Esophagus mucosa (tissue), 1 donor: Measurements from ENCODE around the gene ZNF397. TPM values are rescaled to one million over a fixed set of nuclear protein-coding genes. Genes with fewer than 3 reads are reported as not detected.

Experiments
- ATAC-seq: fragments of 200-7000 bp; cut with Tn5 transposase; one replicate; pipeline ENCODE4 v1.9.1; 2020
- total RNA-seq: library from RNA; stranded (reverse); gene quantifications from one replicate; pipeline ENCODE4 v1.2.4, GENCODE V29; 2023
- donor health status: DM: yes; HTN: yes; CAD: no.

ZNF397 gene
- total RNA-seq, 1 donor from 2014 or later, result 9.0 TPM

DNA sequence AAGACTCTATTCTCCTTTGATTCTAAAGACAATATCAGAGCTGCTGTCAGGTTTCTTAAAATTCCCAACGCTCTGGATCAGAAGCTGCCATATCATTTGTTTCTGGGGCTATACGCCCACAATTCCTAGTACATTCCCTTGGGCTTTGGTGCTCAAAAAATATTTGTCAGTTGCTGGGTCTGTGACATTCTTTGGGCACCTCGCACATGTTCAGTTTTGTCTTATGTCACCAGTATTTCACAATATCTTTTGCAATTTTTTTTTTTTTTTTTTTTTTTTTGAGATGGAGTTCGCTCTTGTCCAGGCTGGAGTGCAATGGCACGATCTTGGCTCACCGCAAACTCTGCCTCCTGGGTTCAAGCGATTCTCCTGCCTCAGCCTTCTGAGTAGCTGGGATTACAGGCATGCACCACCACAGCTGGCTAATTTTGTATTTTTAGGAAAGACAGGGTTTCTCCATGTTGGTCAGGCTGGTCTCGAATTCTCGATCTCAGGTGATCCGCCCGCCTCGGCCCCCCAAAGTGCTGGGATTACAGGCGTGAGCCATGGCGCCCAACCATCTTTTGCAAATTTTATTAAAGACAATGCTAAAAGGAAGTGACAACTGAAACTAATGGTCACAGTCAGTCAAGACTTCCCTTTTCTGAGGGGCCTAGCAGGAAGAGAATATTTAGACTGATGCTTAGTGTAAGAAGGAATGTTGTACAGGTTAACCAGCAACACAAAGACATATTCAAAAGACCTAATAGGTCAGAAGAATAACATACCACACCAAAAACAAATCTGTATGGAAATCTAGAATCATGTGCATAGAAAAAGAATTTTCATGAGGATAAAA is 6.8 kb downstream of the ZNF397 start:
- no peak for ATAC-seq

DNA sequence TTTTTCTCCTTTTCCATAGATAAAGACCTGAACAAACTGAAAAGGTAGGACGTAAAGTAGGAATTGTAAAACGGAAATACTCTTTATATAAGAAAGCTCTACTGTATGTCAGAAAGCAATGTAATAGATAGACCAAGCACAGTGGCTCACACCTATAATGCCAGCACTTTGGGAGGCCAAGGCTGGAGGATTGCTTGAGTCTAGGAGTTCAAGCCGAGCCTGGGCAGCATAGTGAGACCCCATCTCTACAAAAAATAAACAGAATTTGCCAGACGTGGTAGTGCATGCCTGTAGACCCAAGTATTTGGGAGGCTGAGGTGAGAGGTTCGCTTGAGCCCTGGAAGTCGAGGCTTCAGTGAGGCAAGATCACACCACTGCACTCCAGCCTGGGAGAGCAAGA is 7.6 kb downstream of the ZNF397 start:
- ATAC-seq, result no peak

DNA sequence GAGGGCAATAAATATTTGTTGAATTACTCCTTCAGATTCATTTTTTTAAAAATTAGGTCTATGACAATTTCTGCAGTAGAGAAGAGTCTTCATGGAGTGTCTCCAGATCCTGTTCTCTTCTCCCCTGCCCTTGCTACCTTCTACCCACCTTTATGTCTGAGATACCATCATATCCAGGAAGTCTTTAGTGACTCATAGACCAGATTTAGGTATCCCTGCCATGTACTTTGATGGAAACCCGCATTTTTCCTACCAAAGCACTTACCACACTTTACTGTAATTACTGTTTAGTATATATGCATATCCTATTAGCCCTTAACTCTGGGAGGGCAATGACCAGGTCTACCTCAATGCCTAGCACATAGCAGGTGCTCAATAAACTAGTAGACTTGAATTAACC is 11.6 kb downstream of the ZNF397 start:
- no peak for ATAC-seq

DNA sequence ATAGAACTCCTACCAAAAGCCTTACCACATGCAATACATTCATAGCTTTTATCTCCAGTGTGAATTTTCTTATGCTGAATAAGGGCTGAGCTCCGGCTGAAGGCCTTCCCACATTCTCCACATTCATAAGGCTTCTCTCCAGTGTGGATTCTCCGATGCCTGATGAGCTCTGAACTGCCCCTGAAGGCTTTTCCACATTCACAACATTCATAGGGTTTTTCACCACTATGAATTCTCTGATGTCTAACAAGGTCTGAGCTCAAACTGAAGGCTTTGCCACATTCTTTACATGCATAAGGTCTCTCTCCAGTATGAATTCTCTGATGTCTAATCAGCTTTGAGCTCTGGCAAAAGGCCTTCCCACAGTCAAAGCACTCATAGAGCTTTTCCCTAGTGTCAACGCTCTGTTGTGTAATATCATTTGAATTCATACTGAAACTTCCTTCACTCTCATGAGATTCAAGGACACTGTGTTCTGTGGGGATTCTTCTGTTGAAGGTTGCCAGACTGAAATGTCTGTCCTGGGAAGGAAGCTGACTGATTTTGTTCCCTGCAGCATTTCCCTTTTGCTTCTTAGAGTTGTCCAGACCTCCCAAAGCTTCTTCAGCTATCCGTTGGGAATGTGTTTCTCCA is 12.9 kb downstream of the ZNF397 start:
- no peak for ATAC-seq

DNA sequence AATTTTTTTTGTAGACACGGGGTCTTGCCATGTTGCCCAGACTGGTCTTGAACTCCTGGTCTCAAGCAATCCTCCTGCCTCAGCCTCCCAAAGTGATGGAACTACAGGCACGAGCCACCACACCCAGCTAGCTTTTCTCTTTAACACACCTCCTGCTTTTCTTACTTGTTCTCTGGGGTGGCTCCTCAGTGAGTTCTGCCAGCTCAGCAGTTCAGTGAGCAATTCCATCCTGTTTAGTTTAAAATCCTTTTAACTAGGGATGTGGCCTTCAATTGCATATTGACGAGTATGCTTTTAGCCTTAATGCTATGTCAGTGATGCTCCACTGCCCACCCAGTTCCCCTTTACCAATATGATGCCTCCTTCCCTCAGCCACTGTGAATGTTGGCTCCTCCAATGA is 16.1 kb downstream of the ZNF397 start:
- ATAC-seq, result no peak

DNA sequence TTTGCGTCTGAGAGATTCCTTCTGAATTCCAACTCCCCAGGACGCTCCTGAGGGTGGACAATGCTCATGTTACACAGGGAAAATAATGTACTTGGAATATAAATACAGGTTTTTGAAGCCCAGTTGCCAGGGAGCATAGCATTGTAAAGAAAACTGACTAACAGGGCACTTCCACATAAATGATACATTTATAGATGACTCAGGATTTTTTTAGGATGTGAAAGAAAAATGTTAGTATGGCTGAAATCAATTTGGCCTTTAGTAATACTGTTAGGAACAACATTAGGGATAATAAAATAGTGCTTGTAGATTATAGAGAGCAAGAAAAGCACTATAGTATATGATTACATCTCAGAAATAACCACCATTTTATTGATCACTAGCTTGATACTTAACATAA is 23.6 kb downstream of the ZNF397 start:
- ATAC-seq, result no peak

DNA sequence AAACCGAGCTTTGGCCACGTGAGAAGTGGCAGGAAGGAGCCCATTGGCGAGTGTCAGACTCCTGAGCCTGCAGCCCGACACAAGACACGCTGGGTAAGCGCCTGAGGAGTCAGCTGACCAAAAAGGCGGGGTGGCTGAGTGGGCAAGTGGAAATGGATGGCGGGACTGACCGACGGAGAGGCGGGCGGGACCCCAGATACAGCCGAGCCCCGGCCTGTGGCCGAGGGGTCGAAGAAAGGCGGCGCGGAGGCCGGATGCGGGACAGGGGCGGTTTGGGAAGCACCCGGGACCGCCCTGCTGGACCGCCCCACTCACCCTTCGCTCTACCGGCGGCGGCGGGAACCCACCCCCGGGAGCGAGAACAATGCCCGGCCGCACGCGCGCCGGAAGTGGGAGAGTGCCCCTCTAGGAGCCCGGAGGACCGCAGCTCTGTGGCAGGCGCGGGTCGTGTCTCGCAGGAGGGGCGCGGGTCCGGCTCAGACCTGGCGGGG is 26.4 kb downstream of the ZNF397 start:
- peak; percentile 81 for ATAC-seq

DNA sequence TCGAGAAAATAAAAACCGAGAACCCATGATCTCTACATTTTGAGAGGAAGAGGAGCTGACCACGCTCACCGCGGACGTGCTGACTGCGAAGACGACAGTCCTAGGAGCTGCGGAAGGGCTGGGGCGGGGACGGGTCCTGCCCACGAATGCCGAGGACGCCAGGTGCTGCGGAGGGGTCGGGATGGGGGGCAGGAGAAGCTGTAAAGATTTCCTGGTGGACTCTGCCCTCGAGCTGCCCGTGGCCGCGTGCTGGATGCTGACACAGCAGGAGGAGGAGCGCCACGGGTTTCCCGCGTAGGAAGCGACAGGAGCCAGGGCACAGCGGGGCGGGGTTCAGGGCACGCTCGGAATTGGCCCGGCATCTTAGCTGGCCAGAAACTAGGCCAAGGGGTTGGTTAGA is 27.0 kb downstream of the ZNF397 start:
- peak; percentile 7 for ATAC-seq

DNA sequence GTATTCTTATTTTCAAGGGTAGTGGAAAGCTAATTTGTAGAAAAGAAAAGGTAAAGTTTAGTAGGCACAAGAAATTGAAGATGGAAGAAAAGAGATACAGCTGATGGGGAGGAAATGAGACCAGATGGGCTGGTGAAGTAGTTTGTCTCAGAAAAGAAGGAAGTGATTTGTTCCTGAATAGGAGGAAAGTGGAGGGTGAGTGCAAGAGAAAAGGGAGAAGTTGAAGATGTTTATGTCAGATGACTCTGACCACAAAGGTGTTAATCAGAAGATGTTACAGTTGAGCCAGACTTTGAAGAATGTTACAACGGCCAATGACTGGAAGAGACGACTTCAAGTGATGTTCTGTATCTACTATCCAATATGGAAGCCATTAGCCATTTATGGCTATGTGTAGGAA is 28.0 kb downstream of the ZNF397 start:
- no peak for ATAC-seq

DNA sequence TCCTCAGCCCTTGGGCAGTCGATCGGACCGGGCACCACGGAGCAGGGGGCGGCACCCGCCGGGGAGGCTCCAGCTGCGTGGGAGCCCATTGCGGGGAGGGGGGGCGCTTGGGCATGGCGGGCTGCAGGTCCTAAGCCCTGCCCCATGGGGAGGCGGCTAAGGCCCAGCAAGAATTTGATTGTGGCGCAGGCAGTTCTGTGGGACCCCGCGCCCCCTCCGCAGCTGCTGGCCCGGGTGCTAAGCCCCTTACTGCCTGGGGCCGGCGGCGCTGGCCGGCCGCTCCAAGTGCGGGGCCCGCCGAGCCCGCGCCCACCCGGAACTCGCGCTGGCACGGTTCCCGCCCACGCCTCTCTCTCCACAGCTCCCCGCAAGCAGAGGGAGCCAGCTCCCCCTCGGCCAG is 30.8 kb downstream of the ZNF397 start:
- ATAC-seq, result no peak

DNA sequence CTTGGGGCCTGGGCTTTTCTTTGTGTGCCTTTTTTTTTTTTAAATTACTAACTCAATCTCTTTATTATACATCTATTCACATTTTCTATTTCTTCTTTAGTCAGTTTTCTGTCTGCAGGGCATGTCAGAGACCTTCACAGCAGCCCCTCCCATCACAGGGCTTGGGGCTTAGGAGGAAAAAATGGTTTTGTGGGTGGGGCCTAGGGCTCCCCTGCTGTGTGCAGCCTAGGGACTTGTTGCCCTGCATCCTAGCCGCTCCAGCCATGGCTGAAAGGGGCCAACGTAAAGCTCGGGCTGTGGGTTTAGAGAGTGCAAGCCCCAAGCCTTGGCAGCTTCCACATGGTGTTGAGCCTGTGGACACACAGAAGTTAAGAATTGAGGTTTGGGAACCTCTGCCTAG is 35.4 kb downstream of the ZNF397 start:
- no peak for ATAC-seq

DNA sequence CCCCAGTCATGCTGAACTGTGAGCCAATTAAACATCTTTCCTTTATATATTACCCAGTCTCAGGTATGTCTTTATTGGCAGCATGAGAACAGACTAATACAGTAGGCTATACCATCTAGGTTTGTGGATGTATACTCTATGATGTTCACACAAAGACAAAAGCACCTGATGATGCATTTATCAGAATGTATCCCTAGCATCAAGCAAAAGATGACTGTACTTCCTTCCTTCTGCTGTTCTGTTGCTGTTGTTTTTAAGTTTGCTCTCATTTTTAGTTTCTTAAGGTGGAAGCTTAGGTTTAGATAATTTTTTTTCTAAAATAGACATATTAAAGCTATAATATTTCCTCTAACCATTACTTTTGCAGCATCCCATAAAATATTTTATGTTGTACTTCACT is 36.8 kb downstream of the ZNF397 start:
- ATAC-seq, result no peak

DNA sequence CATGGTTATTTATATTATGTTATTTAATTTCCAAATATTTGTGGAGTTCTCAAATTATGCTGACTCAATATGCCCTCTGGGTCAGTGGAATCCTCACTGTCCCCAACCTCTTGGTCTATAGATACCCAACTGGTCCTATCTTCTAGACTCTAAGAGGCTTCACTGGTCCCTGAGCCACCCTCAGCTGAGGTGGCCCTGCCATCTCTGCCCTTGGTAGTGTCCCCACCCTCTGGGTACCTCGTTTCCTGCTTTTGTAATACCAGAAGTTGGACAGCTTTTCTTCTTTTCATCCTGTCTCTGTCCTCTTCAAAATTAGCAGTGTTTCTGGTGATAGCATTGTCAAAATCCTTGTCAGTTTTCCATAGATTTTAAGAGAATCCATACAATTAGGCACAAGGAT is 37.3 kb downstream of the ZNF397 start:
- ATAC-seq, result no peak

DNA sequence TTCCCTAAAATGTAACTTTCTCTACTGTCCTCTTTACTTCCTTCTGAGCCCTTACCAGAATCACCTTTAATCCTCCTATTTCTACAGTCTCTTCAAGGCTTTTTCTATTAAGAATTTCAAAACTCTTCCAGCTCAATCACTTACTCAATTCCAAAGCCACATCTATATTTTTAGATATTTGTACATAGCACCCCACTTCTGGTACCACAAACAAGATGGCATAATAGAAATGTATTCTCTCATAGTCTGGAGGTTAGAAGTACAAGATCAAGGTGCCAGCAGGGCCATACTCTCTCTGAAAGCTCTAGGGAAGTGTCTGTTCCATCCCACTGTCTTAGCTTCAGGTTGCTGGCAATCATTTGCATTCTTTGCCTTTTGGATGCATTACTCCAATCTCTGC is 38.1 kb downstream of the ZNF397 start:
- ATAC-seq, result no peak

DNA sequence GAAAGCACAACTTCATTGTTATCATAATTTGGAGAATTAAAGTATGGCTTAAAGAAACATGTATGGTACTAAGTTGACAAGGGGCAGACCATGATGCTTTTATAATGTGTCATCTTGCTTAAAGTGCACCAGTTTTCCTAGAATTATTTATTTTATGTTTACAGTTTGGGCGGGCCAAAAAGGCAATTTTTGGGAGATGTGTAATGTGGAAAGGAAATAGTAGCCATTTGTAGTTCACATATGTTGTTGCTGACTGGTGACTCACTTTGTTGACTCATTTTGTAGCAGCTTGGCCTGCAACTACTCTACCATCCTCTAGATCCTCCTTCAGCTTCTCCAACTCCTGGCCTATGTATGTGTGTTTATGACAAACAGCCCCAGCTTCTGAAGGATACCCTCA is 41.5 kb downstream of the ZNF397 start:
- ATAC-seq, result peak; percentile 83

DNA sequence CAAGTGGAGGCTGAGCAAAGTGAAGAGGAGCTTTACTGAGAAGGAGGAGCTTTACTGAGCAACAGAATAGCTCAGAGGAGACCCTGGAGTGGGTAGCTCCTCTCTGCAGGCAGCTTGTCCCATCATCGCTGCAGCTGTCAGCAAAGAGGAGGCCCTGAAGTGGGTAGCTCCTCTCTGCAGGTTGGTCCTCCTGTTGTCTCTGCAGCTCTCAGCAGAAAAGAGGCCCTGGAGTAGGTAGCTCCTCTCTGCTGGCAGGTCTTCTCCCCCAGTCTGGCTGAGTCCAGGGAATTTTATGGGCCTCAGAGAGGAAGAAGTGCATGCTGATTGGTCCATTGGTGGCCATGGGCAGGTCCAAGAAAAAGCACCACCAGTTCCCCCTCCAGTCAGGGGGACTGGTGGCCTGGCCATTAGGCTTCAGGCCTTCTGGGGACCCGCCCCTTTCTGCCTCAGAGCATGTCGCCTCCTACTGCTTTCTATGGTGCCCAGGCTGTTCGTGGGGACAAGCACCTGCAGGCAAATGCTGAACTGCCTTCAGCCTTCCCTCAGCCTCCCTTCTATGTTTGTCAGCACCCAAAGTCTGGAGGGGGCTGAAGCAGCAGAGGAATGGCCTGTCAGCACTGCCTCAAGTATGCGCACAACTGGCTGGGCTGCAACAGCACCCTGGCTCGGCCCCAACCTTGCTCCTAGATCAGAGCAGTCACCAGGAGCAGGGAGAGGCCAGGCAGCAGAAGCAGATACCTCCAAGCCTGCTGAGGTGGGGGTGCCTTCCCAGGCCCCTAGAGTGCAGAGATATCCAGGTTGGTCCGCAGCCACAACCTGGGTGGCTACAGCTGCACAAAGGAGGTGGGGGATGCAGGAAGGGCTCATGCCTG is 43.3 kb downstream of the ZNF397 start:
- ATAC-seq, result no peak

DNA sequence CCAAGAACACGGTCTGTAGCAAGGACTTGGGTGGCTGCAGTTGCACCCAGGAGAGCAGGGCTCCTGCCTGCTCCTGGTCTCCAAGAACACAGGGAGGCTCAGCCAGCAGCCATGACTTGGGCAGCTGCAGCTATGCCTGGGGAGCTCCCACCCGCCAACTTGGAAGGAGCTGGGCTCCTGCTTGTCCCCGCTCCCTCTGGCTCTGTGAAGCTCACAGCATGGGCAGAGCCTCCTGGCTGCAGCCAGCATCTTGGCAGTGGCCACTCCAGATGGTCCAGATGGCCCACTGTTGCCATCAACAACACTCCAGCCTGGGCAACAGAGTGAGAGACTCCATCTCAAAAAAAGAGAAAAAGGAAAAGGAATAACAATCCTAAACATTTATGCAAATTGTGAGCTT is 44.0 kb downstream of the ZNF397 start:
- no peak for ATAC-seq

DNA sequence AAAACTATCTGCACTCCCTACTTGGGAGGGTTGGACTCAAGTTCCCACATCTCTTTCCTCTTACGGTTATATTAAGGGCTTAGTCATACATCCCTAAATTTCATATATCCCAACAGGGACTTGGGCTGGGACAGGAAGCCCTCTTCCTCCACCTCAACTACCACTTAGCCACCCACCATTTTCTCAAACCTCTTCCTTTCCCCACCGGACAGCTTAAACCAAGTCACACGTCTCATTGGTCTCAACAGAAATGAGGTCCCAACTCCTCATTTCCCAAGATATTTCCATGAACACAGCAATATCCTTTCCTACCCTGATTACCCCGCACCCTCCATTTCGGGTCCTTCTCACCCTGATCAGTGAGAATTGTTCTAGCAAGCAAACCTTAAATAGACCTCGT is 48.5 kb downstream of the ZNF397 start:
- no peak for ATAC-seq

DNA sequence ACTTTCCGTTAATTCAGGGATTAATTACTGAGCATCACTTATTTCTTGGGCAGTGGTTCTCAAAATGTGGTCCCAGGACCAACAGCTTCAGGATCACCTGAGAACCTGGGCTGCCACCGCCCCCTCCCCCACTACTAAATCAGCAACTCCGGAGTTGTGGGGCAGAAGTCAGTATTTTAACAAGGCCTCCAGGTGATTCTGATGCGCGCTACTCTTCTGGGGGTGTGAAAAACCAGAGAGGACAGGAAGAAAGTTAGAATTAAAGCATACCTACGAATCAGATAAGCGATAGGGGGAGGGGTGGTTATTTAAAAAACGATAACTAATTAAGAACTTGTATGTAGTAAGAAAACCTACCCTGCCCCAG is 48.9 kb downstream of the ZNF397 start:
- ATAC-seq, result peak; percentile 17

DNA sequence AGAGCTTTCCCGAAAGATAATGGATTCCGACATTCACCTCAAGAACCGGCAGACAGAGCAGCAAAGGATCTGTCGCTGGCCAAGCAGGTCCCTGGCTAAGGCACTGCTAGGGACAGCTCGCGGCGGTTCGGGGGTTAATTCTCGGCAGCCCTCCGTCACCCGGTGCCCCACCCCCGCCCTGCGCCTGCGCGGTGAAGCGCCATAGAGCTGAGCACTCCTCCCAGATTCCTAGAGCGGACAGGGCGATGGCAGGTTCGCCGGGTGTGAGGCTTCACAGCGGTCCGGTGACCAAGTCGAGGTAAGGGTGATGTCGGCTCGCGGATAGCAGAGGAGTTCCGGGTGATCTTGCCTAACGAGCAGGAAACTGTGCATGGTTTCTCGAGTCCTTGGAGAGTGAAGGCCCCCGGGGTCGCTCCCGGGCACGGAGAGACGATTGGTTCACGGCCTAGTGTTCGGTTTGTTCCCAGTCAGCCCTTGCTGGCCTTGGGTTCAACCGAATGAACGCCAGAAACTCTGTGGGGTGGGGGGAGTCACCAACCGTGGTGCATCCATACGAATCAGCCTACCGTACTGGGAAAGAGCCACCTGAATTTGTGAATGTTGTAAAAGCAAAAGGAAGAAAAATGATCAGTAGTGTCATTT is 49.4 kb downstream of the ZNF397 start, which contains the start of gene ZSCAN30:
Gene ZSCAN30 (minus strand): TSS at position 136 of the 642 bp plus-strand sequence. CDS start 25,877 bp downstream, outside the sequence.
- ATAC-seq, result peak; percentile 100

DNA sequence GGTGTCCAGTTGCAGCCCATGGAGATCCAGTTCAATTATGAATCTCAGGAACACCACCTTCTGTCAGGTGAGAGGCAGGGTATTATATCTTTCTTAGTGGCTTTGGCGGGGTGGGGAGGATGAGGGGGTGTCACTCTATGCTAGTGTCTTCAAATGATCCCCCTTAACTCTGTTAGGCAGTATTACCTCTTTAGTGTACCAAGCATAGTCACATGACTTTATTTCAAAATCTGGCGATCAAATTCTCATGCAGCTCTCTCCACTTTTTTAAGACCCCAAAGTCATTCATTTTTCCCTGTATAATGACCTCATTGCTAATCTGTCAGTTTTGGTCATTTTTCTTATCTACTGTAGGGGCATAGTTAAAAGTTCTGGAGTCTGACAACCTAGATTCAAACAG is 50.3 kb downstream of the ZNF397 start:
- ATAC-seq, result no peak

DNA sequence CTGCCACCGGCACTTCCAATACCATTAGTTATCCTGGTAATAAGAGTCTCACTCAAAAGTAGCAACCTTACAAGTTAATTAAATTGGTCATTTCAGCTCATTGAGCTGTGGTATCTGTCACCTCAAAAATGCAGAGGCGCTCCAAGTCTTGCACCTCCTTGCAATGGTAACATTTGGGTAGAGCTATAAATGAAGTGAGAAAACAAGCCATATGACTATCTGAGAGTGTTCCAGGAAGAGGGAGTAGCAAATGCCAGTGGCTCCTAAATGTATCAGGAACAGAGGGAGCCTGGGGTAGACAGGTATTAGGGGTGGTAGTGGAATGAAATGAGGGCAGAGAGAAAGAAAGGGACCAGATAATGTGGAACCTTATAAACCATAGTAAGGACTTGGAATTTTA is 55.2 kb downstream of the ZNF397 start:
- ATAC-seq, result no peak

DNA sequence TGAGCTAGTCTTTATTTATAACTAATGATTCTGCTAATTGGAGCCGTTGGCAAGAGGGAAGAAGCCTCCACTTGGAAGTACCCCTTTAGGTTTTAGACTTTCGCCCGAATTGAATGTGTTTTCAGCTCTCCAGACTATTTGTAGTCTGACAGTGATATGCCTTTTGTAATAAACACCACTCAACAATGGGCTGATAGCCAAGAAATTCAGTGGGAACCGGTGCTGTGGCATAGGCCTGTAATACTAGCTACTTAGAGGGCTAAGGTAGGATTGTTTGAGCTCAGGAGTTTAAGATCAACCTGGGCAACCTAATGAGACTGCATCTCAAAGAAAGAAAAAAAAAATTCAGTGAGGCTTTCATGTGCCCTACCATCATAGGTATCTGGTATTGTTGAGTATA is 62.8 kb downstream of the ZNF397 start:
- no peak for ATAC-seq
